Activated CD4-positive, alpha-beta T cell treated with anti-CD3 and anti-CD28 coated beads, Interleukin-2, amount 10 ng/mL, durations not matched to agents 7 days and 5 days (primary cell): ENCODE results near the gene GABRG3. TPM values are rescaled to one million over a fixed set of nuclear protein-coding genes. Genes with fewer than 3 reads are reported as not detected.

Experiments
- CTCF ChIA-PET: fragments of 350-600 bp; sonication (Branson Sonifier 250); formaldehyde crosslinking; loops from one replicate; lab custom pipeline; 2021; ENCODE audit warnings: antibody characterized with exemption; lab: Charles Lee
- POLR2A ChIA-PET: fragments of 350-600 bp; sonication (Branson Sonifier 250); formaldehyde crosslinking; loops from one replicate; lab custom pipeline; 2021; ENCODE audit warnings: antibody characterized with exemption; lab: Charles Lee
- DNase-seq: peaks from one replicate; pipeline ENCODE4 v3.0.0-alpha.2; 2020
- H3K27ac Mint-ChIP-seq: one replicate; pipeline ENCODE4 v1.8.0; 2021; ENCODE audit warnings: mild to moderate bottlenecking, moderate library complexity, mixed read lengths
- H3K27me3 Mint-ChIP-seq: one replicate; pipeline ENCODE4 v1.8.0; 2021; ENCODE audit warnings: mixed read lengths
- H3K36me3 Mint-ChIP-seq: one replicate; pipeline ENCODE4 v1.8.0; 2021; ENCODE audit warnings: low read depth, mixed read lengths
- H3K4me1 Mint-ChIP-seq: one replicate; pipeline ENCODE4 v1.8.0; 2021; ENCODE audit warnings: mixed read lengths
- H3K4me3 Mint-ChIP-seq: one replicate; pipeline ENCODE4 v1.8.0; 2021; ENCODE audit warnings: mild to moderate bottlenecking, moderate library complexity, mixed read lengths
- H3K9me3 Mint-ChIP-seq: one replicate; pipeline ENCODE4 v1.8.0; 2021; ENCODE audit warnings: mixed read lengths
- total RNA-seq, 2 experiments: library from RNA; stranded (reverse); gene quantifications; one replicate each; pipeline ENCODE4 v1.2.3, GENCODE V29; 2021

GABRG3 gene
- total RNA-seq, 2 experiments from 2014 or later, result not detected

DNA sequence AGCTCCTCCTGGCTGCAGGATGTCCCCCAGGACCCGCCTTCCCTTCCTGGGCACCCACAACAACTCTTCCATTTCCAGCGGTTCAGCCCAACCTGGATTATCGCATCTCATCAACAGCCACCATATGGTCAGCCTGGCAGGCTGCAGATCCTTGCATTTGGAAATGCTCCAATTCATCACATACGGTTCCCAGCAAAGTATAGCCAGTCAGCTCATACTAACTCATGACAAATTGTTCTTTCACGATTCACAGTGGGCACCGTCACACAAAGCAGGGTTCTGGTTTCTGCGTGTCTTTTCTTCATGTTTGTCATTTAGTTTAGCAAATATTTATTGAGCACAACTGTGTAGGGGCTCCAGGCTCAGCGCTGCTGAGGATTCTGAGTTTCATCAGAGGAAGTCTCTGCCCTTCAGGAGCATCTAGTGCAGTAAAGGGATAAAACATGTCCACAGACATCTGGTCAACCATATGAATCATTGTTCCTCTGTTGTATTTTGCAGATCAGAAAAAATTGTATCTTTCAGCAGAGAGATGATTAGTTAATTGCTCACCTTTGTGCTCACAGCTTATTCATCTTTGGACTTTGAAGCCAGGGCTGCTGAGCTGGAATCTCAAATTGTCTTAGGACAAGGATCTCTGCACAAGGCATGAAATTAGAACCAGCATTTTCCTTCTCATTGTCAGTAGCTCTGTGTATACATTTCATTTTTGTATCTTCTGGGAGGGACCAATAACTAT lies 125.1 kb downstream of the GABRG3 start:
- CTCF ChIA-PET, result no interaction called here
- Mint-ChIP-seq H3K4me1 (no peaks in the 10 kb centered on the region), H3K27me3 (no peaks in the 10 kb centered on the region), H3K27ac (no peak overlapping the region), H3K4me3 (no peak overlapping the region), H3K9me3 (peaks cover 16% of the 10 kb centered on the region), H3K36me3 (no peaks in the 10 kb centered on the region)
- DNase-seq, result no peak
- POLR2A ChIA-PET, result no interaction called here

DNA sequence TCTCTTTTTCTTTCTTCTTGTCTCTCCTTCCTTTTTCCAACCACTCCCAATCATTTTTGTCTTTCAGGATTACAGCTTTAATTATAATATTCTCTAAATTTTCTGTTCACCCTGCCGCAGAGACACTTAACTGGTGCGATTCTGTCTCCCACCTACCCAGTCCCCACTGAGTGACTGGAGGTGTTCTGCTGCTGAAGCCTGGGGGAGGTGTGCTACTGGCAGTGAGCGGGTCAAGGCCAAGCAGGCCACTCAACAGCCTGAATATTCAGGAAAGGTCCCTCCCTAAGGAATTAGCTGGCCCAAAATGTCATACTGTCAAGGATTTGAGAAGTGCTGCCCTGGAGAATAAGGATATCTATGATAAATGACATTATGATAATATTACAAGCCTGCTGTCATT lies 126.5 kb downstream of the GABRG3 start:
- CTCF ChIA-PET, result no interaction called here
- H3K36me3 Mint-ChIP-seq, result no peaks in the 10 kb centered on the region
- peaks cover 20% of the 10 kb centered on the region for H3K9me3 Mint-ChIP-seq
- H3K27me3 Mint-ChIP-seq, result no peaks in the 10 kb centered on the region
- DNase-seq, result no peak
- H3K27ac Mint-ChIP-seq, result no peak overlapping the region
- H3K4me3 Mint-ChIP-seq, result no peak overlapping the region
- POLR2A ChIA-PET, result no interaction called here
- no peaks in the 10 kb centered on the region for H3K4me1 Mint-ChIP-seq

DNA sequence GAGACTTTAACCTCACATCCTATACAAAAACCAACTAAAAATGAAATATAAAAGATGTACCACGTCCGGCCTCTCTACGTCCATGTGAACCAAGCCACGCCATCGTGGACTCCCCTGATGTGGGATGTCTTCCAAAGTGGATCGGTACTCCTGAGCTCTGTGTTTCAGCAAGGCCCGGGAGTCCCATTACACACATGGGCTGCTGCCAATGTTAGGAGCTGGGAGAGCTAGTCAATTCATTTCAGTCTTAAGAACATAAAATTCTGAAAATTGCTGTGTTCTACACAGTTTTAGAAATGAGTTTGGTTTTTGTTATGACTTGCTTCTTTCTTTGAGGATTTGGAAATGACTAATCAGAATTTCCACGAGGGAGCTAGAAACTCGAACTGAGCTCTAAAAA lies 131.0 kb downstream of the GABRG3 start:
- Mint-ChIP-seq H3K9me3 (peaks cover 16% of the 10 kb centered on the region), H3K27me3 (no peaks in the 10 kb centered on the region), H3K4me1 (no peaks in the 10 kb centered on the region), H3K36me3 (no peaks in the 10 kb centered on the region), H3K4me3 (no peak overlapping the region), H3K27ac (no peak overlapping the region)
- no peak for DNase-seq
- ChIA-PET POLR2A (no interaction called here), CTCF (no interaction called here)

DNA sequence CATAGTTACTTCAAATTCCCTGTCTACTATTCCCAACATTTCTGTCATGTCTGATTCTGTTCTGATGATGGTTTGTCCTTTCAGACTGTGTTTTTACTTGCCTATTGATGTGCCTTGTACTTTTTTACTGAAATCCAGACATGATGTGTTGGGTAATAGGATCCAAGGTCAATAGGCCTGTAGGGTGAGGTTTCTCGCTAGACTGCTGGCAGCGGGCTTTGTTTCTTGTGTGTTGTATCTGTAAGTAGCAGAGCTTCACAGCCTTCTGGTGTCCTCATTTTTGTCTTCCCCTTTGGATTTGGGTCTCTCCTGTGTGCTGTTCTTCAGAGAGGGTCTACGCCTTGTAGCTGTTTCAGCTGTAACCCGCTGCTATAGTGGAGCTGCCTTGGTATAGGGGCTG lies 140.3 kb downstream of the GABRG3 start:
- POLR2A ChIA-PET, result no interaction called here
- H3K4me1 Mint-ChIP-seq, result no peaks in the 10 kb centered on the region
- DNase-seq, result no peak
- CTCF ChIA-PET, result no interaction called here
- H3K27me3 Mint-ChIP-seq, result no peaks in the 10 kb centered on the region
- no peak overlapping the region for H3K4me3 Mint-ChIP-seq
- no peaks in the 10 kb centered on the region for H3K36me3 Mint-ChIP-seq
- peaks cover 2% of the 10 kb centered on the region for H3K9me3 Mint-ChIP-seq
- H3K27ac Mint-ChIP-seq, result no peak overlapping the region

DNA sequence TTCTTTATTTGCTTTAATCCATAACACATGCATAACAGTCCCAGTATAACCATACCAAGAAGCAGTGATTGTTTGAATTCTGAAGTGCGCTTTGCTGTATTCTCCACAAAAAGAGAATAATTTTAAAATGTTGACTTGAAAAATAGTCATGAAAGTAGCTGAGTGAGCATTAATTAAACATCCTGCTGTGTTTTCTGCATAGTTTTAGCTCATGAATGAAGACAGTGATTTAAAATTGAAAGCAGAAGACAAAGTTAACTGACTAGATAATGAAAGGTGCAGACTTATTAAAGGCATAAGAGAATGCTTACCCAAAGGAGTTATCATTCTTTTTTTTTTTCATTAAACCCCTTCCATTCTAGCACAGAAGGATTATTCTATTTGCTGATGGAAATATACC lies 143.5 kb downstream of the GABRG3 start:
- DNase-seq, result no peak
- no peak overlapping the region for H3K27ac Mint-ChIP-seq
- H3K4me1 Mint-ChIP-seq, result no peaks in the 10 kb centered on the region
- no peaks in the 10 kb centered on the region for H3K27me3 Mint-ChIP-seq
- POLR2A ChIA-PET, result no interaction called here
- H3K4me3 Mint-ChIP-seq, result no peak overlapping the region
- CTCF ChIA-PET, result no interaction called here
- H3K36me3 Mint-ChIP-seq, result no peaks in the 10 kb centered on the region
- H3K9me3 Mint-ChIP-seq, result peaks cover 5% of the 10 kb centered on the region

DNA sequence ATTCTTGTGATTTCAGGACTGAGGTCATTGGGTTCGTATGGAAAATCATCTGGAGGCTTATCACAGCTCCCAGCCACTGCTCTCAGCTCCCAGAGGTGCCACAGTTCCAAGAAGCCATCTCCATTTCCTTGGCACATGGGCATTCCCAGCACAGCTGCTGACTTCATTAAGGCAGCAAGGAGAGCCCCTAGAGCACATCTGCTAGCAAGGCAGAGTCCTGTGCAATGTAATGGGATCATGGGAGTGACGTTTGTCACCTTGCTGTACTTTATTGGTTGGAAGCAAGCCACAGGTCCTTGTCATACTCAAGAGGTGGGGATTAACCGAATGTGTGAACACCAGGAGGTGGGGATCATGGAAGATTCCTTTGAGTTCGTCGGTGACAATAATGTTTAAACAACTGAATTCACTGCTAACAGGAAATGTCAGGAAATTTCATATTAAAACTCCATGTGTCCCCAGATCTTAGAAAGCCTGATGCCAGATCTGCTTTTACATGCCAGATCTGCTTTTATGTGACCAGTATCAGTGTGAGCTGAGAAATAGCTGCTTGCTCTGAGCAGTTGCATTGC lies 148.8 kb downstream of the GABRG3 start:
- no peak overlapping the region for H3K27ac Mint-ChIP-seq
- peaks cover 5% of the 10 kb centered on the region for H3K9me3 Mint-ChIP-seq
- CTCF ChIA-PET, result no interaction called here
- POLR2A ChIA-PET, result no interaction called here
- H3K4me1 Mint-ChIP-seq, result no peaks in the 10 kb centered on the region
- DNase-seq, result no peak
- no peaks in the 10 kb centered on the region for H3K36me3 Mint-ChIP-seq
- no peak overlapping the region for H3K4me3 Mint-ChIP-seq
- H3K27me3 Mint-ChIP-seq, result no peaks in the 10 kb centered on the region

DNA sequence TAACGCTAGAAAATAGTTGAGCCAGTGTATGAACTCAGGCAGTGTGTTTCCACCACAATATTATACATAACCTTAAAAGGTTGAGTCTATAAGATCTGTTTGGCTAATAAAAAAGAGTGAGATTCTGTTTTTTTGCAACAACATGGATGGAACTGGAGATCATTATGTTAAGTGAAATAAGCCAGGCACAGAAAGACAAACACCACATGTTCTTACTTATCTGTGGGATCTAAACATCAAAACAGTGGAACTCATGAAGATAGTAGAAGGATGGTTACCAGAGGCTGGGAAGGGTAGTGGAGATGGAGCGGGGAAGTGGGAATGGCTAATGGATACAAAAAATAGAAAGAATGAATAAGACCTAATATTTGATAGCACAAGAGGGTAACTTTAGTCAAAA lies 150.7 kb downstream of the GABRG3 start:
- POLR2A ChIA-PET, result no interaction called here
- Mint-ChIP-seq H3K27ac (no peak overlapping the region), H3K36me3 (no peaks in the 10 kb centered on the region), H3K4me1 (no peaks in the 10 kb centered on the region), H3K9me3 (peaks cover 9% of the 10 kb centered on the region), H3K27me3 (no peaks in the 10 kb centered on the region), H3K4me3 (no peak overlapping the region)
- DNase-seq, result no peak
- CTCF ChIA-PET, result no interaction called here

DNA sequence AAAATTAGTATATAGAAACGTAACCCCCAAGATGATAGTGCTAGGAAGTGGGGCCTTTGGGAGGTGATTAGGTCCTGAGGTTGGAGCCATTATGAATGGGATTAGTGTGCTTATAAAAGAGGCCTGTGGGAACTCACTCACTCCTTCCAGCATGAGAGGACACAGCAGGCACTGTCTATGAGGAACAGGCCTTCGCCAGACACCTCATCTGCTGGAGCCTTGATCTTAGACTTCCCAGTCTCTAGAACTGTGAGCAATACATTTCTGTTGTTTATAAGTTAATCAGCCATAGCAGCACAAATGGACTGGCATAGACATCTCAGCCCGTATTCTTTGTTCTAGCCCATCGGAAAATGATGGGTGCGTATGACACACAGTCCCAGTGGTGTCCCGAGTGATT lies 152.3 kb downstream of the GABRG3 start:
- Mint-ChIP-seq H3K27me3 (no peaks in the 10 kb centered on the region), H3K27ac (no peak overlapping the region), H3K9me3 (peaks cover 11% of the 10 kb centered on the region), H3K4me3 (no peak overlapping the region), H3K4me1 (no peaks in the 10 kb centered on the region), H3K36me3 (no peaks in the 10 kb centered on the region)
- POLR2A ChIA-PET, result no interaction called here
- CTCF ChIA-PET, result no interaction called here
- no peak for DNase-seq

DNA sequence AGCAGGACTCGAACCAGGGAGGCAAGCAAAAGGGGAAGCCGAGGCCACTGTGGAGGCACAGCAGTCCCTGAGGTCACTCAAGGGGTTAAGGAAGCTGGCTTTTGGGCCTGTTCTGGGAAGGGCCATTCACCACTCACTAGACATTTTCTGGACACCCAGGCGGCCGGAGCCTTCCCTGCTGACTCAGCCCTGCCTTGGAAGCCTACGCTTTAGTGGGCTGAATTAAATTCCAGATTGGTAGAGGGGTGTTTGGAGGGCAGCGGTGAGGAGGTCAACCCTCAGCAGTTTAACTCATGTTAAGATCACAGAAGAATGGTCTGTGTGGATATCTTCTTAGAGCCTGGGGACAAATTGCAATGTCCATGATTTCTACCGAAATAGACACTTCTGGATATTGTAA lies 152.8 kb downstream of the GABRG3 start:
- H3K27ac Mint-ChIP-seq, result no peak overlapping the region
- ChIA-PET CTCF (no interaction called here), POLR2A (no interaction called here)
- no peaks in the 10 kb centered on the region for H3K4me1 Mint-ChIP-seq
- H3K4me3 Mint-ChIP-seq, result no peak overlapping the region
- H3K9me3 Mint-ChIP-seq, result peaks cover 11% of the 10 kb centered on the region
- no peaks in the 10 kb centered on the region for H3K27me3 Mint-ChIP-seq
- no peak for DNase-seq
- H3K36me3 Mint-ChIP-seq, result no peaks in the 10 kb centered on the region

DNA sequence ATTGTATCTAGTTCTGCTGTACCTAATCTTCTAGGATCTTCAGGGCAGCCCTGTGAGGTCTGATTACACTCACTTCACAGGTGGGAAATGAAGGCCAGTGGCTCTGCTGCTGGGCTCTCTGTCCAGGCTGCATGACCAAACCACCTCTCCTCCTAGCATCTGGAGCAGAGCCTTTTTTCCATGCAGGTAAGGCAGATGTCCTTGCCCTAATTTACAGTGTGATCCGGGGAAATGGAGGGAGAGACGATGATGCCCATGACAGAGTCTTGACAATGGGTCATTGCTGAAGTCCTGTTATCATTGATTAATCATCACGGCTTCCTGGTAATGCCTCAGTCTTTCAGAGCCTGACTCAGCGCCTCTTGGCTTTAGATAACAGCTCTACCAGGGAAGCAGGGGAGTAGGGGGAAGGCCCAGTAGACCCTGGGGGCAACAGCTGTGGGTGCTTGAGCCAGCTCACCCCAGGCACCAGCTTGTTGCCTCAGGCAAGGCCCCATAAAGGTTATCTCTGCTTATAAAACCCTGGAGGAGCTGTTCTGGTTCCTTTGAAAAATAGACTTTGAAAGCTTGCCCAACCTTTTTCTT lies 153.4 kb downstream of the GABRG3 start:
- ChIA-PET POLR2A (no interaction called here), CTCF (no interaction called here)
- no peaks in the 10 kb centered on the region for H3K27me3 Mint-ChIP-seq
- no peaks in the 10 kb centered on the region for H3K36me3 Mint-ChIP-seq
- H3K27ac Mint-ChIP-seq, result no peak overlapping the region
- no peaks in the 10 kb centered on the region for H3K4me1 Mint-ChIP-seq
- no peak for DNase-seq
- peaks cover 11% of the 10 kb centered on the region for H3K9me3 Mint-ChIP-seq
- H3K4me3 Mint-ChIP-seq, result no peak overlapping the region

DNA sequence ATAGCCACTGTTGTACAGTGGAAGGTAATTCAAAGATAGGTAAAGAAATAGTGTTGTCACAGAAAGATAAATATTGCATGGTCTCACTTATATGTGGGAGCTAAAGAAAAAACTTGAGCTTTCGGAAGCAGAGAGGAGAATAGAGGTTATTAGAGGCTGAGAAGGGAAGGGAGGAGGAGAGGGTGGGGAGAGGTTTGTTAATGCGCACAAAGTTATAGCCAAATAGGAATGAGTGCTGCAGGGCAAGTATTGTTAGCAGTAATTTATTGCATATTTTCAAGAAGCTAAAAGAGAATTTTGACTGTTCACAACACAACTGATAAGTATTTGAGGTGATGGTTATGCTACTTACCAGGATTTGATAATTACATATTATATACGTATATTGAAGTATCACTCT lies 154.2 kb downstream of the GABRG3 start:
- Mint-ChIP-seq H3K27me3 (no peaks in the 10 kb centered on the region), H3K27ac (no peak overlapping the region)

DNA sequence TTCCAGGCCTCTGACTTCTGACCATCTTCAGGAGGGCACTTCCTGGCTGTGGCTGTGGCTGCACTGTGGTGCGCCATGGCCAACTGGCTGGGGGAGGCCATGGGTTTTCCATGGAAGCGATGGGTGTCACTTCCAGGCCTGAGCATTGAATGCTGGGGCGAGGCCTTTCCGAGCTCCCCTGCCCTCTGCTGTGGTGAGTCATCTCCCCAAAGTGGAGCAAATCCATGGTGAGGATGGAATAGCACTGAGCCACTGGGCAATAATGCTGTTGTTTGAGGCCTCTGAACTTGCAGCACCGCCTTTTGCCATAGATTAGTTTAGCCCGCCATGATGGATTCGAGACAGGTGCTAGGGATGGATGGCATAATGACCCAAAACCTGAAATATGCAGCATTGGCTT lies 155.5 kb downstream of the GABRG3 start:
- H3K27me3 Mint-ChIP-seq, result no peaks in the 10 kb centered on the region
- H3K4me3 Mint-ChIP-seq, result no peak overlapping the region
- H3K4me1 Mint-ChIP-seq, result no peaks in the 10 kb centered on the region
- POLR2A ChIA-PET, result no interaction called here
- H3K27ac Mint-ChIP-seq, result no peak overlapping the region
- CTCF ChIA-PET, result no interaction called here
- DNase-seq, result no peak
- no peaks in the 10 kb centered on the region for H3K36me3 Mint-ChIP-seq
- H3K9me3 Mint-ChIP-seq, result peaks cover 13% of the 10 kb centered on the region

More for the DNA sequence above, 154.2 kb downstream of the GABRG3 start:
- Mint-ChIP-seq H3K4me1 (no peaks in the 10 kb centered on the region), H3K9me3 (peaks cover 11% of the 10 kb centered on the region), H3K4me3 (no peak overlapping the region), H3K36me3 (no peaks in the 10 kb centered on the region)
- CTCF ChIA-PET, result no interaction called here
- no peak for DNase-seq
- POLR2A ChIA-PET, result no interaction called here

DNA sequence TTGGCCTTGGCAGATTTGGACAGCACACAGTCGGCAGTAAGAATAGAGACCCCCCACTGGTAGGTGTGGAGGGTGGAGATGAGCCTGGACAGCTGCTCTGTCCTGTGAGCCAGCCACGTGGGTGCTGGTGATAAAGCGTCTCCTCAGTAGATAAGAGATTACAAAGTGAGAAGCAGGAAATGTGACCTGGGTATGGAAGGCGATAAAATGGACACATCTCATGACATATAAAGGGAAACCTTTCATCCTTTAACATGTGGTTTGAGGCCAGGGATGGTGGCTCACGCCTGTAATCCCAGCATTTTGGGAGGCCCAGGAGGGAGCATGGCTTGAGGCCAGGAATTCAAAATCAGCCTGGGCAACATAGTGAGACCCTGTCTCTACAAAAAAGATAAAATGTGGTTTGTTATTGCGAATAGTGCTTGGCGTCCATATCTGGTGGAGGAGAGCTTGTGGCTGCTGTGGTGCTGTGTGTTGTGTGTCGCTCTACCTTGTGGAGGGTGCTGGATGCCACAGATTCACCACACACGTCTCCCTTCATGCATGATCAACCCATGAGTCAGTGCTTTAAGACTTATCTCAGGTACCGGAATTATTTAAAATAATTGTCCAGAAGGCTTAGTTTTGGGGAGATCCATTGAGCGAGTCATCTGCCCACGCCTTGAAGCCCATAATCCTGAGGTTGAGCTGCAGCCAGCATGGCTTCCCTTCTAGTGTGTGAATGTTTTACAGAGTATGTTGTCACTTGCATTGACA lies 157.0 kb downstream of the GABRG3 start:
- Mint-ChIP-seq H3K4me1 (no peaks in the 10 kb centered on the region), H3K9me3 (peaks cover 13% of the 10 kb centered on the region), H3K4me3 (no peak overlapping the region), H3K27me3 (no peaks in the 10 kb centered on the region), H3K27ac (no peak overlapping the region), H3K36me3 (no peaks in the 10 kb centered on the region)
- CTCF ChIA-PET, result no interaction called here
- POLR2A ChIA-PET, result no interaction called here
- no peak for DNase-seq
